Thyroid gland (tissue), 4 donors: ENCODE data around the gene ZBTB37.

ENCODE experiments used
- CTCF ChIP-seq, 6 experiments: fragments of 200-600 bp in 3 of 6; fragments of 450-650 bp in 3 of 6; sonication (generic) in 3 of 6; IDR thresholded peaks; one replicate each; pipeline ENCODE4 v1.5.1; 2016 to 2019; ENCODE audit warnings: antibody characterized with exemption in 6 of 6, mild to moderate bottlenecking in 2 of 6, inconsistent platforms in 1 of 6, moderate library complexity in 1 of 6
- POLR2A ChIP-seq, 2 donors: fragments of 450-650 bp; IDR thresholded peaks; one replicate each; pipeline ENCODE4 v1.6.1; 2017; ENCODE audit warnings: antibody characterized with exemption in 2 of 2, mild to moderate bottlenecking in 2 of 2, moderate library complexity in 1 of 2

GRCh38 chr1:173948594-173948993, 80.4 kb downstream of the ZBTB37 start:
- no peak for TF ChIP-seq CTCF (IDR thresholded peaks at IDR 0.05)
- no peak for TF ChIP-seq POLR2A (IDR thresholded peaks at IDR 0.05)
